Retinal pigment epithelial cell (primary cell): ENCODE results near the gene SLX4.
A peak's percentile ranks its signal among the peaks of the same experiment; 100 is the strongest.

Source experiments
- DNase-seq: peaks from one replicate; pipeline ENCODE4 v3.0.0-alpha.2; 2010; ENCODE audit warnings: low read depth
- H3K4me3 ChIP-seq: 2 replicates; pipeline ENCODE4 v1.5.1; 2011; ENCODE audit warnings: mild to moderate bottlenecking, low read length, control low read depth, moderate library complexity
- TF ChIP-seq, protein P1 (sequence below): conservative IDR thresholded peaks from 2 replicates; pipeline ENCODE4 v1.5.1; 2011; ENCODE audit warnings: low read depth, low read length, control low read depth, inconsistent platforms

Gene SLX4

GRCh38 chr16:3654249-3654991 is 43.0 kb upstream of the SLX4 start, which contains the start of gene DNASE1:
Gene DNASE1, plus strand, starts transcription at chr16:3654691. Its CDS starts 683 bp downstream, at chr16:3655374.
- DNase-seq, result no peak
- TF ChIP-seq, protein P1, sequence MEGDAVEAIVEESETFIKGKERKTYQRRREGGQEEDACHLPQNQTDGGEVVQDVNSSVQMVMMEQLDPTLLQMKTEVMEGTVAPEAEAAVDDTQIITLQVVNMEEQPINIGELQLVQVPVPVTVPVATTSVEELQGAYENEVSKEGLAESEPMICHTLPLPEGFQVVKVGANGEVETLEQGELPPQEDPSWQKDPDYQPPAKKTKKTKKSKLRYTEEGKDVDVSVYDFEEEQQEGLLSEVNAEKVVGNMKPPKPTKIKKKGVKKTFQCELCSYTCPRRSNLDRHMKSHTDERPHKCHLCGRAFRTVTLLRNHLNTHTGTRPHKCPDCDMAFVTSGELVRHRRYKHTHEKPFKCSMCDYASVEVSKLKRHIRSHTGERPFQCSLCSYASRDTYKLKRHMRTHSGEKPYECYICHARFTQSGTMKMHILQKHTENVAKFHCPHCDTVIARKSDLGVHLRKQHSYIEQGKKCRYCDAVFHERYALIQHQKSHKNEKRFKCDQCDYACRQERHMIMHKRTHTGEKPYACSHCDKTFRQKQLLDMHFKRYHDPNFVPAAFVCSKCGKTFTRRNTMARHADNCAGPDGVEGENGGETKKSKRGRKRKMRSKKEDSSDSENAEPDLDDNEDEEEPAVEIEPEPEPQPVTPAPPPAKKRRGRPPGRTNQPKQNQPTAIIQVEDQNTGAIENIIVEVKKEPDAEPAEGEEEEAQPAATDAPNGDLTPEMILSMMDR, result peak; percentile 78
- H3K4me3 ChIP-seq, result no peak within 1 kb of the TSS

GRCh38 chr16:3652373-3653195 is 41.2 kb upstream of the SLX4 start:
- DNase-seq, result no peak
- TF ChIP-seq, protein P1, result no peak
- no peak overlapping the region for H3K4me3 ChIP-seq

DNA sequence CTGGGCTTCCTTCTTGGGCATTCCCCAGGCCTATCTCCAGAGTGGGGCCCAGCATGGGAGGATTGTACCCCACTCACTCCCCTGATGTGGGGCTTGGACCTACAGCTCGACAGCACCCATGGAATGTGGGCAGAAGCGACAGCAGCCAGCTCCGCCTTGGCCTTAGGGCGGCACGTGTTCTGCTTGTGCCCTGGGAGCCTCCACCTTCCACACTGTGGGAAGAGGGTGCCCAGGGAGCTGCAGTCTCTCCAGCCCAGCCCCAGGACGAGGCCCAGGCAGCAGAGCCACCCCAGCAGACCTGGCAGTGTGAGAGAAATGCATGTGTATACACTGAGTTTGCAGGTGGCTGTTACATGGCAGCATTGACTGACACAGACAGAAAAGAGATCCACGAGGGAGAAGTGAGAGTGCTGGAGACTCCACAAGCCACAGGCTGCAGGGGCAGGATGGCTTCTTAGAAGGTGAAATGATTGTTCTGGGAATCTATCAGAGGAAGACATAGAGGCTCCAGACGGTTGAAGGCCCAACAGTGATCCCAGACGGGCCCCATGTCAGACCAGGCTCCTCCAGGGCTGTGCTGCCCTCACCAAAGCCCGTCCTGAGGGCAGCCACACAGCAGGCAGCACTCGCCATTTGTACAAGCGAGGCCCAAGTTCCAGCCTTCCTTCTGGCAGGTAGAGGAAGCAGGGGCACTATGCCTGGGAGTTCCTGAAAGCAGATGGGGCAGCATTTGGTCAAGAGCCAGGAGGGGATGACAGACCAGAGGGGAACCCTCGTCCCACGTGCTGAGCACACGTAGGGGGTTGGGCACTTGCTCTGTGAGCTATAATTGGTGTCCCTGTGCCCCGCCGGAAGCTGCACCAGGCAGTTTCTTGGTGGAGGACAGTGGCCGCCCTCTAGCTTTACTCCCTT is 40.3 kb upstream of the SLX4 start:
- DNase-seq, result no peak
- no peak overlapping the region for H3K4me3 ChIP-seq
- TF ChIP-seq, protein P1, result no peak

DNA sequence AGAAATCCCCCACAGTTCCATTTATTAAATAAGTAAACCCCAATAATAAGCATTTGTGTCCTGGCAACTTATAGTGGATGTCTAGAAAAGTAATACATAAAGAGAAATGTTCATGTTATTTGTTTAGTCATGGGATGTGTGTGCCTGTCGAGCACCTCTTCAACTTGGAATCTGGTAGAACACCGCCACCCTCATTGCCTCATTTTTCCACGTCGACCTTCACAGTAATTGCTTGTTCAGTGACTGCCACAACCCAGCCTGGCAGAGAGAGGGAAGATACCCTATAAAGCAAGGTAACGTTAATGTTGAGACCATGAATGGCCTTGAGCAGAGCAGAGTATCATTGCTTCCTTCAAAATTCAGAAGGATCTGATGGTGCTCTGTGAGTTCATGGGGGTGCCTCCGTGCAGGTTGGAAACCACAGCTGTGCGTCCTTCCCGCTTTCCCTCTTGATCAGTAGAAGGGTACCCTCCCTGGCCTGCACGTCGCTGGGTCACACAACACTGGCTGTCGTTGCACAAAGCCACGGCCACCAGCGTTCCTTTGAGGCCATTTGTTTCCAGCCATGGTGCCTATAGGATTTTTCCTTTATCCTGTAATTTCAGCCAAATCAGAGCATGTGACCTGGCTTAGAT is 39.3 kb upstream of the SLX4 start:
- no peak overlapping the region for H3K4me3 ChIP-seq
- DNase-seq, result no peak
- TF ChIP-seq, protein P1, result no peak

DNA sequence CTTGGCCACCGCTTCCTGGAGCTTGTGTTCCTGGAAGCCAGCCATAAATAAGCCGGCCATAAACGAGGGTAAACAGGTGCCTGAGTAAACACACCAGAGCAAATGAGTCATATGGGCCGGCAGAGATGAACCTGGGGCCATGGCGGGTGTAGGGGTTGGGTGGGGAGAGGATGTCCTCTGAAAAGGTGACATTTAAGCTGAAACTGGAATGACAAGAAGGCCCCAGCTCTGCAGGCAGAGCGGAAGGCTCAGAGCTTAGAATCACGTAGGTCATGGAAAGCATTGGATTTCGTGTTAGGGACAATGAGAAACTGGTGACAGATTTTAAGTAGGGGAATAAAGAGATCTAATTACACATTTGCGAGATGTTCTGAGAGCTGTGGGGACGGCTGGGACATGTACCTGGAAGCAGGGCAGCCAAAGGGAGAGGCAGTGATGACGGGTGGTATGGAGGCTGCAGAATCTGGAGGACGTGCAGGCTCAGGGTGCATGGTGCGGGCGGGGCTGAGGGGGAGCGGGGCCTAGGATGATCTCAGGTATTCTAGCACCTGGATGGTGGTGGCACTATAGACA is 35.0 kb upstream of the SLX4 start:
- no peak for DNase-seq
- TF ChIP-seq, protein P1, result no peak
- H3K4me3 ChIP-seq, result no peak overlapping the region
